Large intestine (tissue), 3 donors: ENCODE data around the gene EIF2D. TPM values are rescaled to one million over a fixed set of nuclear protein-coding genes. Genes with fewer than 3 reads are reported as not detected.
"Not testable (repeated sequence)": the region's sequence is repeated elsewhere in the genome, so short reads cannot be mapped to it uniquely, and the experiment has no call there.

ENCODE experiments used
- DNase-seq, 2 donors: peaks; one replicate each; pipeline versions ENCODE4 v3.0.0 to v3.0.0-alpha.2; 2013
- H3K27ac ChIP-seq: one replicate; pipeline ENCODE4 v1.5.1; 2013; ENCODE audit warnings: low read length
- H3K27me3 ChIP-seq: 2 replicates; pipeline ENCODE4 v1.6.1; 2013; ENCODE audit warnings: low read length; ENCODE audit not compliant: control insufficient read depth, insufficient read depth
- H3K36me3 ChIP-seq: 2 replicates; pipeline ENCODE4 v1.6.1; 2013; ENCODE audit warnings: low read length; ENCODE audit not compliant: control insufficient read depth, insufficient read depth
- H3K4me1 ChIP-seq: one replicate; pipeline ENCODE4 v1.6.1; 2013; ENCODE audit warnings: low read length; ENCODE audit not compliant: control insufficient read depth, insufficient read depth
- H3K4me3 ChIP-seq: one replicate; pipeline ENCODE4 v1.5.1; 2013; ENCODE audit warnings: low read length
- H3K9me3 ChIP-seq: one replicate; pipeline ENCODE4 v1.6.1; 2013; ENCODE audit warnings: mild to moderate bottlenecking, low read depth, low read length, moderate library complexity; ENCODE audit not compliant: control insufficient read depth
- WGBS: methylation state at CpG from one replicate; pipeline ENCODE4 v1.1.5; 2013; ENCODE audit warnings: low lambda C conversion rate; ENCODE audit not compliant: insufficient coverage; 5-methylcytosine and 5-hydroxymethylcytosine counted together
- polyA plus RNA-seq: library from polyadenylated mRNA; unstranded; fragments of 120-200 nt; gene quantifications from one replicate; pipeline ENCODE4 v1.2.1, GENCODE V29; 2013

EIF2D gene
- polyA plus RNA-seq, 1 donor, result 53.2 TPM

DNA sequence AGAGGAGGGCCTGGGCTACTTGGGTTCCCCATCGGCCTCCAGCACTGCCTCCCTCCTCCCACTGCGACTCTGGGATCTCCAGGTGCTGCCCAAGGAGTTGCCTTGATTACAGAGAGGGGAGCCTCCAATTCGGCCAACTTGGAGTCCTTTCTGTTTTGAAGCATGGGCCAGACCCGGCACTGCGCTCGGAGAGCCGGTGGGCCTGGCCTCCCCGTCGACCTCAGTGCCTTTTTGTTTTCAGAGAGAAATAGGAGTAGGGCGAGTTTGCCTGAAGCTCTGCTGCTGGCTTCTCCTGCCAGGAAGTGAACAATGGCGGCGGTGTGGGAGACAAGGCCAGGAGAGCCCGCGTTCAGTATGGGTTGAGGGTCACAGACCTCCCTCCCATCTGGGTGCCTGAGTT is 24.4 kb downstream of the EIF2D start:
- H3K27ac ChIP-seq, result no peak overlapping the region
- H3K4me1 ChIP-seq, result no peaks in the 10 kb centered on the region
- no peaks in the 10 kb centered on the region for H3K9me3 ChIP-seq
- no peaks in the 10 kb centered on the region for H3K27me3 ChIP-seq
- no peak for DNase-seq
- no CpG with 5 or more reads among the region's 14 CpGs for WGBS
- peaks cover 49% of the 10 kb centered on the region for H3K36me3 ChIP-seq
- H3K4me3 ChIP-seq, result no peak overlapping the region

DNA sequence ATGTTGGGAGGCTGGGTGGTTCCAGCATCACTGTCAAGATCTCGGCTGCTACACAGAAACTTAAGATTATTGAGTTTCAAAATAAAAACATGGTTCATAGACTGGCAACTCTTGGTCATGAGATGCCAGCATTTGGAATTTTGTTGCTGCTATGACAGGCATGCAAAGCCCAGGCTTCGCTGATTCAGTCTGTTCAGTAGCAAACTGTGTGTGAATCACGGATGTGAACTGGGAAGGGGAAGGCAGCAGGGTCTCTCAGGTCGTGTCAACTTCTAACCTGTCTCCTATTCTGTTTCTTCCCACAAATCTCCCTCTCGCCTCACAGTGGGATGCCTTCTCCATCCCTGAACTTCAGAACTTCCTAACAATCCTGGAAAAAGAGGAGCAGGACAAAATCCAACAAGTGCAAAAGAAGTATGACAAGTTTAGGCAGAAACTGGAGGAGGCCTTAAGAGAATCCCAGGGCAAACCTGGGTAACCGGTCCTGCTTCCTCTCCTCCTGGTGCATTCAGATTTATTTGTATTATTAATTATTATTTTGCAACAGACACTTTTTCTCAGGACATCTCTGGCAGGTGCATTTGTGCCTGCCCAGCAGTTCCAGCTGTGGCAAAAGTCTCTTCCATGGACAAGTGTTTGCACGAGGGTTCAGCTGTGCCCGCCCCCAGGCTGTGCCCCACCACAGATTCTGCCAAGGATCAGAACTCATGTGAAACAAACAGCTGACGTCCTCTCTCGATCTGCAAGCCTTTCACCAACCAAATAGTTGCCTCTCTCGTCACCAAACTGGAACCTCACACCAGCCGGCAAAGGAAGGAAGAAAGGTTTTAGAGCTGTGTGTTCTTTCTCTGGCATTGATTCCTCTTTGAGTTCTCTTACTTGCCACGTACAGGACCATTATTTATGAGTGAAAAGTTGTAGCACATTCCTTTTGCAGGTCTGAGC is 25.5 kb downstream of the EIF2D start:
- Histone ChIP-seq H3K27me3 (no peaks in the 10 kb centered on the region), H3K4me3 (no peak overlapping the region), H3K36me3 (peaks cover 39% of the 10 kb centered on the region), H3K9me3 (no peaks in the 10 kb centered on the region), H3K27ac (no peak overlapping the region), H3K4me1 (no peaks in the 10 kb centered on the region)
- no CpG with 5 or more reads among the region's 13 CpGs for WGBS
- no peak for DNase-seq

- no peak overlapping the region for H3K4me3 ChIP-seq
- no peak for DNase-seq
These were observed 27.6 kb downstream of the EIF2D start for GRCh38 chr1:206584683-206585082.

GRCh38 chr1:206583707-206584648 is 28.3 kb downstream of the EIF2D start:
- no peak overlapping the region for H3K27ac ChIP-seq
- no peak overlapping the region for H3K4me3 ChIP-seq
- WGBS, result no CpG with 5 or more reads among the region's 16 CpGs
- H3K9me3 ChIP-seq, result no peaks in the 10 kb centered on the region
- H3K36me3 ChIP-seq, result peaks cover 31% of the 10 kb centered on the region
- no peaks in the 10 kb centered on the region for H3K27me3 ChIP-seq
- no peaks in the 10 kb centered on the region for H3K4me1 ChIP-seq
- peak; percentile 50 to 52 for DNase-seq

More at GRCh38 chr1:206584683-206585082, 27.6 kb downstream of the EIF2D start:
- Histone ChIP-seq H3K27me3 (no peaks in the 10 kb centered on the region), H3K36me3 (peaks cover 31% of the 10 kb centered on the region), H3K9me3 (no peaks in the 10 kb centered on the region), H3K4me1 (no peaks in the 10 kb centered on the region), H3K27ac (no peak overlapping the region)
- WGBS, result 50% methylated on average over 1 of the region's 4 CpGs

DNA sequence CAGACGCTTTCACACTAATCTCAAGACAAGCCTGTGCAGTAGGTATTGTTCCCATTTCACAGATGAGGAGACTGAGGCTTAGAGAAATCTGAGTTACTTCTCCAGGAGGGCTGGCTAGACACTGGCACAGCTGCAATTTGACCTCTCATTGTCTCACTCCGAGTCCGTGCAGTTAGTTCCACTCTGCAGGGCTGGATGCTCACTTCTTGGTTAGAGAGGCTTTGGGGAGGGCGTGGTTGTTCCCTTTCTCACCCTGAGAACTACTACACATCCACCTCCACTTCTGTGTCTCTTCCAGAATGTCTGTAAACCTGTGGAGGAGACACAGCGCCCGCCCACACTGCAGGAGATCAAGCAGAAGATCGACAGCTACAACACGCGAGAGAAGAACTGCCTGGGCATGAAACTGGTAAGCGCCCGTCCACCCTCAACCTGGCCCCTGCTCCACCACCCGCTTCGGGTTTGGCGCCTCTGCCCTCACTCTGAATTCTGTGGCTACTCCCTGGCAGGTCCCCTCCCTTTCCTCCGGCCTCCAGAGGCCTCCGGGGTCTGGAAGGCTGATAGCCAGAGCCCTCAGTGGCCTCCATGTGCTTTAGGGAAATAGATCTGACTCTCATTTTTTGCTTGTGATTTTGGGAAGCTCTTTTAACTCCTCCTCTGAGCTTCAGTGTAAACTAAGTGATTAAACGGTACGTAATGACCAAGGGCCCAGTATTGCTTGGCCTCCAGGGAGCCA is 29.1 kb downstream of the EIF2D start:
- Histone ChIP-seq H3K9me3 (no peaks in the 10 kb centered on the region), H3K4me3 (no peak overlapping the region), H3K27ac (no peak overlapping the region), H3K27me3 (no peaks in the 10 kb centered on the region), H3K4me1 (no peaks in the 10 kb centered on the region), H3K36me3 (peaks cover 25% of the 10 kb centered on the region)
- no peak for DNase-seq
- no CpG with 5 or more reads among the region's 18 CpGs for WGBS

DNA sequence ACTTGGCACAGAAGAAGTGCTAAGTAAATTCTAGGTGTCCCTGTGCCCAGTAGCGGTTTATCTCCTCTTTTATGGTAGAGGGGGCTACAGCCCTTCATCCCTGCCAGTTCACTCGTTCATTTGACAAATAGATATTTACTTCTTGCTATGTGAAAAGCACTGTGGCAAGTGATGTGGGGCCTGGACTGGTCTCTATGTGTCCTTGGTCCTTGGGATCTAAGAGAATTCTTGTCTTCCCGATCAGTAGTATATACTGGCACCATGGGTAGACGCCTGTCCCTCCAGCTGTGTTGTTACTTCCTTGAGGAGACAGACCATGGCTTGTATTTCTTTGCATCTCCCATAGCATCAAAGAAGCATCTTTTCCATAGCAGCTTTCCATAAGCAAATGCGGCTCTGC is 29.7 kb downstream of the EIF2D start:
- Histone ChIP-seq H3K27ac (no peak overlapping the region), H3K36me3 (peaks cover 19% of the 10 kb centered on the region), H3K4me3 (no peak overlapping the region), H3K4me1 (no peaks in the 10 kb centered on the region), H3K27me3 (no peaks in the 10 kb centered on the region), H3K9me3 (no peaks in the 10 kb centered on the region)
- DNase-seq, result no peak
- no CpG with 5 or more reads among the region's 5 CpGs for WGBS

GRCh38 chr1:206581571-206581981 is 30.7 kb downstream of the EIF2D start:
- H3K9me3 ChIP-seq, result no peaks in the 10 kb centered on the region
- WGBS, result 100% methylated on average over 1 of the region's 10 CpGs
- H3K36me3 ChIP-seq, result peaks cover 11% of the 10 kb centered on the region
- H3K4me3 ChIP-seq, result no peak overlapping the region
- H3K27me3 ChIP-seq, result no peaks in the 10 kb centered on the region
- H3K27ac ChIP-seq, result no peak overlapping the region
- H3K4me1 ChIP-seq, result no peaks in the 10 kb centered on the region
- DNase-seq, result no peak

GRCh38 chr1:206581114-206581497 is 31.2 kb downstream of the EIF2D start:
- H3K4me3 ChIP-seq, DNase-seq, H3K27me3 ChIP-seq, H3K9me3 ChIP-seq, H3K36me3 ChIP-seq, H3K4me1 ChIP-seq, H3K27ac ChIP-seq: not testable (repeated sequence)
- no CpG with 5 or more reads among the region's 7 CpGs for WGBS

GRCh38 chr1:206580438-206581113 is 31.7 kb downstream of the EIF2D start:
- Histone ChIP-seq H3K9me3 (no peaks in the 10 kb centered on the region), H3K4me3 (no peak overlapping the region), H3K36me3 (peaks cover 1% of the 10 kb centered on the region), H3K4me1 (no peaks in the 10 kb centered on the region), H3K27ac (peak overlapping the region; percentile 51), H3K27me3 (no peaks in the 10 kb centered on the region)
- DNase-seq, result no peak
- no CpG with 5 or more reads among the region's 8 CpGs for WGBS
